Measurements from ENCODE around the gene PAPPA2.

GRCh38 chr1:176705585-176705984, 242.6 kb downstream of the PAPPA2 start:
- no peak for TF ChIP-seq POLR2A (IDR thresholded peaks at IDR 0.05; ENCODE audit: low read length)
- TF ChIP-seq GATA1 (IDR thresholded peaks at IDR 0.05; ENCODE audit: low read depth, low read length) = no peak
